ENCODE data around the gene POU6F1. TPM values are rescaled to one million over a fixed set of nuclear protein-coding genes. Genes with fewer than 3 reads are reported as not detected.

Gene POU6F1
- total and polyA plus RNA-seq, 10 of the 15 experiments (the other 5 are each of a cell fraction or from before 2014, with no cell fraction given) = 0.26 to 4.2 (median 1.2) TPM

- WGBS (ENCODE audit: insufficient coverage, insufficient replicate concordance, low lambda C conversion rate, missing lambda C conversion rate) = 63% methylated on average over 3 of the region's 3 CpGs
- H3K4me2 ChIP-seq (ENCODE audit: control insufficient read depth, insufficient read depth) = no peak overlapping the region
- H3K4me3 ChIP-seq = no peak overlapping the region
- H3K79me2 ChIP-seq (ENCODE audit: control insufficient read depth, insufficient read depth, low read length) = no peaks in the 10 kb centered on the region
- H4K20me1 ChIP-seq (ENCODE audit: control insufficient read depth, insufficient read depth) = no peaks in the 10 kb centered on the region
- no peak for ATAC-seq
- no peak overlapping the region for H2AFZ ChIP-seq (ENCODE audit: control insufficient read depth, low read depth, low read length)
- H3K27me3 ChIP-seq (replicated peaks in 1 of 2; ENCODE audit: control insufficient read depth in 2 of 2, insufficient read depth in 2 of 2, low read length in 1 of 2) = no peaks in the 10 kb centered on the region
- no peak overlapping the region for H3K9ac ChIP-seq (ENCODE audit: control insufficient read depth, insufficient read depth, low read length)
- in situ Hi-C loops (cut with MboI) = no loop called here
- ChIA-PET POLR2A (no interaction called here), CTCF (no interaction called here), SMC1A (ENCODE audit: uncharacterized antibody, unreplicated experiment) (interaction anchor here (0.6 kb wide), 1 partner anchor 30 kb away, joined by 3 read pairs; no protein-coding TSS in a partner anchor), RAD21 (ENCODE audit: unreplicated experiment) (no interaction called here)
- BruUV-seq (replicated peaks) = no TSS peak
- no peak for FAIRE-seq
- intact Hi-C loops (cut with micrococcal nuclease; ENCODE audit: unreplicated experiment) = no loop called here
- DNase-seq (ENCODE audit: low read depth, low spot score) = no peak
- H3K36me3 ChIP-seq (ENCODE audit: control insufficient read depth in 2 of 2, insufficient read depth in 2 of 2, low read length in 1 of 2) = no peaks in the 10 kb centered on the region
- H3K27ac ChIP-seq (ENCODE audit: control insufficient read depth, insufficient read depth) = no peak overlapping the region
- no peaks in the 10 kb centered on the region for H3K4me1 ChIP-seq (ENCODE audit: control insufficient read depth, insufficient read depth, low read length)
- H3K9me3 ChIP-seq (replicated peaks; ENCODE audit: control insufficient read depth, insufficient read depth, low read length) = no peaks in the 10 kb centered on the region
- no peak for TF ChIP-seq CREB1 (IDR thresholded peaks at IDR 0.05; ENCODE audit: low read depth)
- no peak for TF ChIP-seq MEF2A (IDR thresholded peaks at IDR 0.05; ENCODE audit: insufficient read depth, low read depth, low read length)
- TF ChIP-seq FOS (IDR thresholded peaks at IDR 0.05; ENCODE audit: borderline replicate concordance, extremely low read depth, insufficient read length) = no peak
- no peak for TF ChIP-seq TAF1 (IDR thresholded peaks at IDR 0.05; ENCODE audit: borderline replicate concordance, low read depth, low read length)
- TF ChIP-seq, protein P1, sequence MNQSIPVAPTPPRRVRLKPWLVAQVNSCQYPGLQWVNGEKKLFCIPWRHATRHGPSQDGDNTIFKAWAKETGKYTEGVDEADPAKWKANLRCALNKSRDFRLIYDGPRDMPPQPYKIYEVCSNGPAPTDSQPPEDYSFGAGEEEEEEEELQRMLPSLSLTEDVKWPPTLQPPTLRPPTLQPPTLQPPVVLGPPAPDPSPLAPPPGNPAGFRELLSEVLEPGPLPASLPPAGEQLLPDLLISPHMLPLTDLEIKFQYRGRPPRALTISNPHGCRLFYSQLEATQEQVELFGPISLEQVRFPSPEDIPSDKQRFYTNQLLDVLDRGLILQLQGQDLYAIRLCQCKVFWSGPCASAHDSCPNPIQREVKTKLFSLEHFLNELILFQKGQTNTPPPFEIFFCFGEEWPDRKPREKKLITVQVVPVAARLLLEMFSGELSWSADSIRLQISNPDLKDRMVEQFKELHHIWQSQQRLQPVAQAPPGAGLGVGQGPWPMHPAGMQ (IDR thresholded peaks at IDR 0.05; ENCODE audit: borderline replicate concordance) = no peak
- TF ChIP-seq CHD1 (IDR thresholded peaks at IDR 0.05; ENCODE audit: low read depth, low read length) = no peak
- no peak for TF ChIP-seq JUND (IDR thresholded peaks at IDR 0.05; ENCODE audit: low read depth, low read length)
- TF ChIP-seq, protein P2, sequence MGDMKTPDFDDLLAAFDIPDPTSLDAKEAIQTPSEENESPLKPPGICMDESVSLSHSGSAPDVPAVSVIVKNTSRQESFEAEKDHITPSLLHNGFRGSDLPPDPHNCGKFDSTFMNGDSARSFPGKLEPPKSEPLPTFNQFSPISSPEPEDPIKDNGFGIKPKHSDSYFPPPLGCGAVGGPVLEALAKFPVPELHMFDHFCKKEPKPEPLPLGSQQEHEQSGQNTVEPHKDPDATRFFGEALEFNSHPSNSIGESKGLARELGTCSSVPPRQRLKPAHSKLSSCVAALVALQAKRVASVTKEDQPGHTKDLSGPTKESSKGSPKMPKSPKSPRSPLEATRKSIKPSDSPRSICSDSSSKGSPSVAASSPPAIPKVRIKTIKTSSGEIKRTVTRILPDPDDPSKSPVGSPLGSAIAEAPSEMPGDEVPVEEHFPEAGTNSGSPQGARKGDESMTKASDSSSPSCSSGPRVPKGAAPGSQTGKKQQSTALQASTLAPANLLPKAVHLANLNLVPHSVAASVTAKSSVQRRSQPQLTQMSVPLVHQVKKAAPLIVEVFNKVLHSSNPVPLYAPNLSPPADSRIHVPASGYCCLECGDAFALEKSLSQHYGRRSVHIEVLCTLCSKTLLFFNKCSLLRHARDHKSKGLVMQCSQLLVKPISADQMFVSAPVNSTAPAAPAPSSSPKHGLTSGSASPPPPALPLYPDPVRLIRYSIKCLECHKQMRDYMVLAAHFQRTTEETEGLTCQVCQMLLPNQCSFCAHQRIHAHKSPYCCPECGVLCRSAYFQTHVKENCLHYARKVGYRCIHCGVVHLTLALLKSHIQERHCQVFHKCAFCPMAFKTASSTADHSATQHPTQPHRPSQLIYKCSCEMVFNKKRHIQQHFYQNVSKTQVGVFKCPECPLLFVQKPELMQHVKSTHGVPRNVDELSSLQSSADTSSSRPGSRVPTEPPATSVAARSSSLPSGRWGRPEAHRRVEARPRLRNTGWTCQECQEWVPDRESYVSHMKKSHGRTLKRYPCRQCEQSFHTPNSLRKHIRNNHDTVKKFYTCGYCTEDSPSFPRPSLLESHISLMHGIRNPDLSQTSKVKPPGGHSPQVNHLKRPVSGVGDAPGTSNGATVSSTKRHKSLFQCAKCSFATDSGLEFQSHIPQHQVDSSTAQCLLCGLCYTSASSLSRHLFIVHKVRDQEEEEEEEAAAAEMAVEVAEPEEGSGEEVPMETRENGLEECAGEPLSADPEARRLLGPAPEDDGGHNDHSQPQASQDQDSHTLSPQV (IDR thresholded peaks at IDR 0.05) = no peak
- TF ChIP-seq, protein P3, sequence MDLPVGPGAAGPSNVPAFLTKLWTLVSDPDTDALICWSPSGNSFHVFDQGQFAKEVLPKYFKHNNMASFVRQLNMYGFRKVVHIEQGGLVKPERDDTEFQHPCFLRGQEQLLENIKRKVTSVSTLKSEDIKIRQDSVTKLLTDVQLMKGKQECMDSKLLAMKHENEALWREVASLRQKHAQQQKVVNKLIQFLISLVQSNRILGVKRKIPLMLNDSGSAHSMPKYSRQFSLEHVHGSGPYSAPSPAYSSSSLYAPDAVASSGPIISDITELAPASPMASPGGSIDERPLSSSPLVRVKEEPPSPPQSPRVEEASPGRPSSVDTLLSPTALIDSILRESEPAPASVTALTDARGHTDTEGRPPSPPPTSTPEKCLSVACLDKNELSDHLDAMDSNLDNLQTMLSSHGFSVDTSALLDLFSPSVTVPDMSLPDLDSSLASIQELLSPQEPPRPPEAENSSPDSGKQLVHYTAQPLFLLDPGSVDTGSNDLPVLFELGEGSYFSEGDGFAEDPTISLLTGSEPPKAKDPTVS (IDR thresholded peaks at IDR 0.05; ENCODE audit: low read depth, low read length) = no peak
- TF ChIP-seq CREM (IDR thresholded peaks at IDR 0.05; ENCODE audit: low read depth) = no peak
- TF ChIP-seq KLF5 (IDR thresholded peaks at IDR 0.05; ENCODE audit: partially characterized antibody) = no peak
- TF ChIP-seq, protein P4, sequence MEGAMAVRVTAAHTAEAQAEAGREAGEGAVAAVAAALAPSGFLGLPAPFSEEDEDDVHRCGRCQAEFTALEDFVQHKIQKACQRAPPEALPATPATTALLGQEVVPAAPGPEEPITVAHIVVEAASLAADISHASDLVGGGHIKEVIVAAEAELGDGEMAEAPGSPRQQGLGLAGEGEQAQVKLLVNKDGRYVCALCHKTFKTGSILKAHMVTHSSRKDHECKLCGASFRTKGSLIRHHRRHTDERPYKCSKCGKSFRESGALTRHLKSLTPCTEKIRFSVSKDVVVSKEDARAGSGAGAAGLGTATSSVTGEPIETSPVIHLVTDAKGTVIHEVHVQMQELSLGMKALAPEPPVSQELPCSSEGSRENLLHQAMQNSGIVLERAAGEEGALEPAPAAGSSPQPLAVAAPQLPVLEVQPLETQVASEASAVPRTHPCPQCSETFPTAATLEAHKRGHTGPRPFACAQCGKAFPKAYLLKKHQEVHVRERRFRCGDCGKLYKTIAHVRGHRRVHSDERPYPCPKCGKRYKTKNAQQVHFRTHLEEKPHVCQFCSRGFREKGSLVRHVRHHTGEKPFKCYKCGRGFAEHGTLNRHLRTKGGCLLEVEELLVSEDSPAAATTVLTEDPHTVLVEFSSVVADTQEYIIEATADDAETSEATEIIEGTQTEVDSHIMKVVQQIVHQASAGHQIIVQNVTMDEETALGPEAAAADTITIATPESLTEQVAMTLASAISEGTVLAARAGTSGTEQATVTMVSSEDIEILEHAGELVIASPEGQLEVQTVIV (IDR thresholded peaks at IDR 0.05; ENCODE audit: borderline replicate concordance, partially characterized antibody) = no peak
- no peak for TF ChIP-seq RAD51 (IDR thresholded peaks at IDR 0.05)
- no peak for TF ChIP-seq BCL11A (IDR thresholded peaks at IDR 0.05; ENCODE audit: low read depth, low read length)
- no peak for TF ChIP-seq NR2C1 (IDR thresholded peaks at IDR 0.05)
- no peak for TF ChIP-seq TCF12 (IDR thresholded peaks at IDR 0.05; ENCODE audit: low read depth, low read length)
These were observed 6.8 kb upstream of the POU6F1 start for GRCh38 chr12:51224625-51225024.
